Esophagus (tissue), 2 donors: ENCODE data around the gene RNF224. TPM values are rescaled to one million over a fixed set of nuclear protein-coding genes. Genes with fewer than 3 reads are reported as not detected.
A peak's percentile ranks its signal among the peaks of the same experiment; 100 is the strongest.

Experiments
- H3K27ac ChIP-seq, 2 donors: one replicate each; pipeline ENCODE4 v1.5.1; 2013; ENCODE audit warnings: low read depth in 2 of 2, mild to moderate bottlenecking in 2 of 2, inconsistent platforms in 1 of 2, low read length in 1 of 2, moderate library complexity in 1 of 2
- H3K27me3 ChIP-seq, 2 donors: one replicate each; pipeline ENCODE4 v1.6.1; 2013; ENCODE audit warnings: low read length in 2 of 2, control low read depth in 1 of 2, mild to moderate bottlenecking in 1 of 2; ENCODE audit not compliant: insufficient read depth in 2 of 2, control insufficient read depth in 1 of 2
- H3K36me3 ChIP-seq, 2 donors: one replicate each; pipeline ENCODE4 v1.6.1; 2013; ENCODE audit warnings: low read length in 1 of 2; ENCODE audit not compliant: control insufficient read depth in 2 of 2, insufficient read depth in 2 of 2
- H3K4me1 ChIP-seq, 2 donors: one replicate each; pipeline ENCODE4 v1.6.1; 2013; ENCODE audit warnings: low read length in 1 of 2; ENCODE audit not compliant: control insufficient read depth in 2 of 2, insufficient read depth in 2 of 2
- H3K4me3 ChIP-seq, 2 donors: one replicate each; pipeline ENCODE4 v1.5.1; 2013; ENCODE audit warnings: low read length in 2 of 2, mild to moderate bottlenecking in 2 of 2, low read depth in 1 of 2, moderate library complexity in 1 of 2
- H3K9me3 ChIP-seq, 2 donors: one replicate each; pipeline ENCODE4 v1.6.1; 2013; ENCODE audit warnings: mild to moderate bottlenecking in 2 of 2, low read depth in 1 of 2, low read length in 1 of 2, moderate library complexity in 1 of 2; ENCODE audit not compliant: control insufficient read depth in 2 of 2, insufficient read depth in 1 of 2
- WGBS, 2 donors: extraction: QIAGEN DNeasy Blood & Tissue Kit; methylation state at CpG; one replicate each; pipeline ENCODE4 v1.1.7; 2013; 5-methylcytosine and 5-hydroxymethylcytosine counted together
- polyA plus RNA-seq, 2 donors: library from polyadenylated mRNA; stranded (reverse); fragments of 200-250 nt; gene quantifications; one replicate each; pipeline ENCODE4 v1.2.3, GENCODE V29; 2013
- donor health status: healthy with polysubstance abuse.
- donor health status: Bipolar disorder and iron deficiency.

RNF224 gene
- polyA plus RNA-seq, 2 donors: 3.7 to 5.5 TPM

- Histone ChIP-seq H3K27me3 (no peaks in the 10 kb centered on the region), H3K9me3 (no peaks in the 10 kb centered on the region), H3K4me1 (peaks cover 5 to 6% of the 10 kb centered on the region in 2 donors), H3K4me3 (no peak overlapping the region), H3K36me3 (peaks cover 4 to 48% of the 10 kb centered on the region in 2 donors), H3K27ac (no peak overlapping the region)
- 93 to 95% methylated on average over 6 of the region's 6 CpGs for WGBS, 2 donors
These were observed 40.6 kb downstream of the RNF224 start for GRCh38 chr9:137267933-137268355.

- WGBS, 2 donors: 71 to 83% methylated on average over 19 of the region's 19 CpGs
- Histone ChIP-seq H3K4me3 (no peak overlapping the region), H3K36me3 (peaks cover 4 to 43% of the 10 kb centered on the region in 2 donors), H3K4me1 (peaks cover 5 to 6% of the 10 kb centered on the region in 2 donors), H3K9me3 (no peaks in the 10 kb centered on the region), H3K27me3 (no peaks in the 10 kb centered on the region), H3K27ac (peak overlapping the region in 1 of 2 donors; percentile 58)
These were observed 41.4 kb downstream of the RNF224 start for GRCh38 chr9:137268538-137269201.

GRCh38 chr9:137269231-137269772, 42.0 kb downstream of the RNF224 start:
- no peaks in the 10 kb centered on the region for H3K27me3 ChIP-seq
- no peaks in the 10 kb centered on the region for H3K9me3 ChIP-seq
- peaks cover 4 to 37% of the 10 kb centered on the region in 2 donors for H3K36me3 ChIP-seq
- H3K4me1 ChIP-seq: peaks cover 5 to 12% of the 10 kb centered on the region in 2 donors
- no peak overlapping the region for H3K4me3 ChIP-seq
- WGBS, 2 donors: 36 to 46% methylated on average over 17 of the region's 17 CpGs
- H3K27ac ChIP-seq: peak overlapping the region in 1 of 2 donors; percentile 58

- peaks cover 5 to 13% of the 10 kb centered on the region in 2 donors for H3K4me1 ChIP-seq
- no peak overlapping the region for H3K27ac ChIP-seq
- WGBS, 2 donors: 77 to 82% methylated on average over 32 of the region's 32 CpGs
- no peaks in the 10 kb centered on the region for H3K27me3 ChIP-seq
- no peaks in the 10 kb centered on the region for H3K9me3 ChIP-seq
- peaks cover 0 to 31% of the 10 kb centered on the region in 2 donors for H3K36me3 ChIP-seq
- no peak overlapping the region for H3K4me3 ChIP-seq
These were observed 43.8 kb downstream of the RNF224 start for GRCh38 chr9:137270929-137271695.

- Histone ChIP-seq H3K27ac (no peak overlapping the region), H3K4me3 (no peak overlapping the region), H3K36me3 (peaks cover 0 to 25% of the 10 kb centered on the region in 2 donors), H3K4me1 (peaks cover 5 to 13% of the 10 kb centered on the region in 2 donors), H3K27me3 (no peaks in the 10 kb centered on the region), H3K9me3 (no peaks in the 10 kb centered on the region)
- WGBS, 2 donors: 37 to 38% methylated on average over 3 of the region's 3 CpGs
These were observed 44.4 kb downstream of the RNF224 start for GRCh38 chr9:137271696-137272076.

GRCh38 chr9:137272241-137273094, 45.2 kb downstream of the RNF224 start:
- Histone ChIP-seq H3K27ac (no peak overlapping the region), H3K4me3 (no peak overlapping the region), H3K4me1 (peaks cover 5 to 19% of the 10 kb centered on the region in 2 donors), H3K36me3 (peaks cover 0 to 20% of the 10 kb centered on the region in 2 donors), H3K27me3 (no peaks in the 10 kb centered on the region), H3K9me3 (no peaks in the 10 kb centered on the region)
- 89% methylated on average over 37 to 39 of the region's 39 CpGs for WGBS, 2 donors

- Histone ChIP-seq H3K4me3 (no peak overlapping the region), H3K27ac (no peak overlapping the region), H3K36me3 (peaks cover 0 to 16% of the 10 kb centered on the region in 2 donors), H3K4me1 (peaks cover 5 to 20% of the 10 kb centered on the region in 2 donors), H3K27me3 (peaks cover 0 to under 1% of the 10 kb centered on the region in 2 donors), H3K9me3 (no peaks in the 10 kb centered on the region)
- WGBS, 2 donors: 76% methylated on average over 13 of the region's 13 CpGs
These were observed 45.8 kb downstream of the RNF224 start for GRCh38 chr9:137273095-137273490.

GRCh38 chr9:137273611-137274320, 46.5 kb downstream of the RNF224 start:
- Histone ChIP-seq H3K36me3 (peaks cover 0 to 12% of the 10 kb centered on the region in 2 donors), H3K9me3 (peaks cover 0 to under 1% of the 10 kb centered on the region in 2 donors), H3K4me3 (no peak overlapping the region), H3K27me3 (peaks cover 0 to 6% of the 10 kb centered on the region in 2 donors), H3K4me1 (peaks cover 4 to 21% of the 10 kb centered on the region in 2 donors), H3K27ac (peak overlapping the region in 1 of 2 donors; percentile 92)
- WGBS, 2 donors: 51 to 56% methylated on average over 15 of the region's 15 CpGs
